Measurements from ENCODE around the gene SNRNP27. TPM values are rescaled to one million over a fixed set of nuclear protein-coding genes. Genes with fewer than 3 reads are reported as not detected.

SNRNP27 gene
- total RNA-seq, 1 experiment from 2014 or later, result 47.1 TPM

- peaks cover 0 to 2% (median 0%) of the 10 kb centered on the region in 3 experiments; a peak in 1 of 7 replicates for H3K36me3 Mint-ChIP-seq (ENCODE audit: insufficient read depth in 1 of 3, low read depth in 3 of 3)
- WGBS (ENCODE audit: extremely low coverage, insufficient read length, low lambda C conversion rate), result no CpG with 5 or more reads among the region's 56 CpGs
- no peaks in the 10 kb centered on the region for H3K79me1 ChIP-seq (ENCODE audit: insufficient read depth, low read depth, low read length, poor library complexity, severe bottlenecking)
These were observed 20.6 kb downstream of the SNRNP27 start for GRCh38 chr2:69914164-69914949.

More at GRCh38 chr2:69914164-69914949, 20.6 kb downstream of the SNRNP27 start:
- Histone ChIP-seq H3K79me2 (ENCODE audit: insufficient read depth, low read length) (no peaks in the 10 kb centered on the region), H3K27me3 (ENCODE audit: insufficient read depth, low read length) (no peaks in the 10 kb centered on the region), H2BK5ac (ENCODE audit: insufficient read length, low read length) (no peak overlapping the region), H2AFZ (ENCODE audit: low read length) (no peak overlapping the region), H3K56ac (ENCODE audit: insufficient read length, low read depth, low read length) (no peak overlapping the region), H4K91ac (ENCODE audit: insufficient read length, low read depth, low read length) (no peak overlapping the region), H3K23me2 (ENCODE audit: insufficient read length, low read depth, low read length, poor library complexity, severe bottlenecking) (peaks cover 3% of the 10 kb centered on the region), H3K4ac (ENCODE audit: low read depth, low read length) (peak overlapping the region; percentile 69; the same call in 1 of the 2 replicates), H3K18ac (ENCODE audit: insufficient read length, low read depth, low read length) (peak overlapping the region; percentile 87), H3K14ac (ENCODE audit: insufficient read depth, low read length) (peak overlapping the region; percentile 94), H4K5ac (ENCODE audit: insufficient read length, low read depth, low read length) (no peak overlapping the region), H3K9me3 (ENCODE audit: control insufficient read depth, low read depth, low read length) (no peaks in the 10 kb centered on the region), H3K4me2 (ENCODE audit: insufficient read depth, insufficient read length, low read length) (peak overlapping the region; percentile 56), H3K9ac (ENCODE audit: extremely low read depth, insufficient read length, low read length) (peak overlapping the region; percentile 80), H3K23ac (ENCODE audit: insufficient read length, low read depth, low read length) (no peak overlapping the region), H4K20me1 (ENCODE audit: control insufficient read depth, insufficient read depth, insufficient read length) (no peaks in the 10 kb centered on the region), H2BK12ac (ENCODE audit: insufficient read length, low read depth, low read length) (no peak overlapping the region), H3T11ph (ENCODE audit: low read length) (no peak overlapping the region), H2BK120ac (ENCODE audit: low read depth, low read length, poor library complexity, severe bottlenecking) (no peak overlapping the region), H3K27ac (ENCODE audit: insufficient read length, low read depth, low read length) (peak overlapping the region; percentile 40), H4K8ac (replicated peaks; ENCODE audit: insufficient read length, low read depth, low read length) (no peak overlapping the region), H3K4me1 (ENCODE audit: insufficient read depth, low read length) (no peaks in the 10 kb centered on the region), H2BK20ac (ENCODE audit: low read depth, low read length, poor library complexity, severe bottlenecking) (no peak overlapping the region), H2AK5ac (ENCODE audit: insufficient read length, low read length) (no peak overlapping the region), H2BK15ac (ENCODE audit: low read depth, low read length) (no peak overlapping the region)
- H3K4me1 Mint-ChIP-seq, result peaks cover 3 to 5% of the 10 kb centered on the region in 2 experiments; a peak in 1 of 4 replicates
- peak overlapping the region; percentile 74 to 84 for H3K4me3 Mint-ChIP-seq
- DNase-seq, result peak; percentile 100
- no peaks in the 10 kb centered on the region for H3K9me3 Mint-ChIP-seq
- H3K27ac Mint-ChIP-seq, result peak overlapping the region; percentile 84 to 98 (median 92); a peak in 5 of 7 replicates
- TF ChIP-seq CTCF (conservative IDR thresholded peaks at IDR 0.05), result peak; percentile 19; the same call in 1 of the 3 replicates
- no peaks in the 10 kb centered on the region; the same call in 1 of the 2 replicates for H3K27me3 Mint-ChIP-seq (ENCODE audit: low read depth)

Data from H9 (cell line).